ENCODE data around the gene BRD9.
"Not testable (repeated sequence)": the region's sequence is repeated elsewhere in the genome, so short reads cannot be mapped to it uniquely, and the experiment has no call there.

BRD9 gene

GRCh38 chr5:892394-893136 is at the start of gene BRD9, which contains the start of gene TRIP13:
Gene BRD9 (minus strand): TSS chr5:892801. CDS start chr5:892657, 144 bp downstream.
Gene TRIP13 (plus strand): TSS chr5:892884. CDS start chr5:892999, 115 bp downstream.
- peak; percentile 75 for DNase-seq

- not testable (repeated sequence) for DNase-seq
Observed at GRCh38 chr5:940741-941140, 48.1 kb upstream of the BRD9 start.

GRCh38 chr5:939368-939767 is 46.8 kb upstream of the BRD9 start:
- DNase-seq = no peak

- DNase-seq = no peak
Observed at GRCh38 chr5:937151-937924, 44.7 kb upstream of the BRD9 start.

- no peak for DNase-seq
Observed at GRCh38 chr5:936149-937144, 43.8 kb upstream of the BRD9 start.

GRCh38 chr5:935510-936084 is 43.0 kb upstream of the BRD9 start:
- DNase-seq = no peak

- not testable (repeated sequence) for DNase-seq
Observed at GRCh38 chr5:934381-934967, 41.9 kb upstream of the BRD9 start.

GRCh38 chr5:933951-934350 is 41.4 kb upstream of the BRD9 start:
- not testable (repeated sequence) for DNase-seq

- no peak for DNase-seq
Observed at GRCh38 chr5:933251-933861, 40.8 kb upstream of the BRD9 start.

GRCh38 chr5:932628-933250 is 40.1 kb upstream of the BRD9 start:
- no peak for DNase-seq

GRCh38 chr5:932151-932627 is 39.6 kb upstream of the BRD9 start:
- no peak for DNase-seq

GRCh38 chr5:931570-932145 is 39.1 kb upstream of the BRD9 start:
- DNase-seq = no peak

GRCh38 chr5:930866-931265 is 38.3 kb upstream of the BRD9 start:
- DNase-seq = no peak

GRCh38 chr5:929596-929995 is 37.0 kb upstream of the BRD9 start:
- no peak for DNase-seq

- DNase-seq = not testable (repeated sequence)
Observed at GRCh38 chr5:929182-929581, 36.6 kb upstream of the BRD9 start.

- no peak for DNase-seq
Observed at GRCh38 chr5:927172-928015, 34.8 kb upstream of the BRD9 start.

GRCh38 chr5:926417-927171 is 34.0 kb upstream of the BRD9 start:
- DNase-seq = peak; percentile 66

- peak; percentile 52 for DNase-seq
Observed at GRCh38 chr5:923281-923873, 30.8 kb upstream of the BRD9 start.

Data from NCI-H1092 treated with DMSO at 0.1 percent for 48 hours (cell line).